Measurements from ENCODE around the gene PPP6R2. TPM values are rescaled to one million over a fixed set of nuclear protein-coding genes. Genes with fewer than 3 reads are reported as not detected.
"Not testable (repeated sequence)": the region's sequence is repeated elsewhere in the genome, so short reads cannot be mapped to it uniquely, and the experiment has no call there.

The PPP6R2 gene
- total RNA-seq, 2 experiments from 2014 or later: 33.7 to 34.7 TPM

DNA sequence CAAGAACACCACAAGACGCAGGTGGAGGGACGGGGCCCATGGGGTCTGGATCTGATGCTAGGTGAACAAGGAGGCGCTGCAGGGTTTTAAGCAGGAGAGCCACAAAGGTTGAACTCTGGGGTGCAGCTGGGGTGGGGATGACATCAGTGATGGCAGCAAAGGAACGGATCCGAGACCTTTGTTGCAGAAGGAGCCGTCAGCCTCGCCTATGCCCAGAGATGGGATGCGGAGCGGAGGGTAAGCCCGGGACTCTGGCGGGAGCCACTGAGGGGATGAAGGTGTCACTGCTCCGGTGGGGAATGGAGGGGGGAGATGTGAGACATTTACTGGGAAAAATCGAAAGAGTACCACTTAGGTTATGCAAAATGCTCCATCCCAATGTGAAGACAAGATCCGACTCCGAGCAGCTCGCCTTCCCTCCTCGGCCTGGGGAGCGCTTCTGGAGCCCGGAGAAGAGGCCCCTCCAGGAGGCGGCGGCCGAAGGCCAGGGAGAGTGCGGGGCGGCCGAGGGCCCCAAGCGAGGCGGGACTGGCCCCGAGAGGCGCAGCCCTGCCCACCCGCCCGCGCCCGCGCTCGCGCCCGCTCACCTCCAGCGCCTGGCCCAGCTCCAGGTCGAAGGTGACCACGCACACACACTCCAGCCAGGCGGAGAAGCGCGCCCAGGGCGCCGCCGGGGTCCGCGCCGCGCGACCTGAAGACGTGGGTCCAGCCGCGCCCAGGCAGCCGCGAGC, 16.7 kb upstream of the PPP6R2 start:
- Mint-ChIP-seq H3K4me1 (ENCODE audit: low read depth) (peaks cover 12% of the 10 kb centered on the region), H3K27me3 (ENCODE audit: low read depth) (no peaks in the 10 kb centered on the region), H3K4me3 (peak overlapping the region; percentile 70), H3K27ac (no peak overlapping the region), H3K36me3 (ENCODE audit: low read depth) (no peaks in the 10 kb centered on the region), H3K9me3 (no peaks in the 10 kb centered on the region)
- no peak for DNase-seq
- CTCF ChIA-PET: interaction anchor here (0.7 to 5.3 kb wide), 4 partner anchors 50 to 84 kb away, joined by 3 to 31 read pairs (median 8); partner anchors contain the start of gene HDAC10
- intact Hi-C loops (cut with micrococcal nuclease): loop anchor here (2.0 kb wide), 1 partner anchor 74 kb away; no protein-coding TSS in a partner anchor

DNA sequence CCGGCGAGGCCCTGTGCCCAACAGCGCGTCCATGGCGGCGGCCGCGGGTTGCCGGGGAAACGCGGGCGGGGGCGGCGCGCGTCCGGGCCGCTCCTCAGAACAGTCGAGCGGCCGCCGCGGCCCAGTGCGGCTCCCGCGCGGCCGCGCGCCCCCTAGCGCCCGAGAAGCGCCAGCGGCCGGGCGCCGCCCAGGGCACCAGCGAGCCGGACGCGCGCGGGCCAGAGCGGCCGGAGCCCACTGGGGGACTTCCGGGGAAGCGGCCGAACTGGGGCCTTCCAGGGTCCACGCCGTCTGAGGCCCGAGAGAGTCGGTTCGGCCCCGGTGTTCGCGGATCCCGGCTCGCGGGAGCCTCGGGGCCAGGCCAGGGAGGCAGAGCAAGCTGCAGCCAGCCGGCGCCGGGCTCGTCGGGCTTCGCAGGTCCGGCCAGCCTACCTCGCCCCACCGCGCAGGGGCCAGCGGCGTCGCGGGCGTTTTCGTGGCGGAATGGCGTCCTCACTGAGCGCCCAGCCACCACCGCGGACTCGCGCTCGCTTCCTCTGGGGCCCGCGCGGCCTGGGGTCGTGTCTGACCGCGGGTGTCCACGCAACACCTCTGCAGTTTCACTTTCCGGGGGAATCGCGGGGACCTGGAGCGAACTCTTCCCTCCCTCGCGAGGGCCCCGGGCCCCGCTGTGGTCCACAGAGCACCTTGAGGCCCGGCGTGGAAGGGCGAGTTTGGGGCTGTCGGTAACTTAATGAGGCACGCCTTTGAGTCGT, 16.0 kb upstream of the PPP6R2 start, which contains the start of gene DENND6B:
Gene DENND6B, minus strand, starts transcription at position 57 of the 755 bp plus-strand sequence. Its CDS starts 24 bp downstream, at position 33.
- peak; percentile 61 for DNase-seq
- H3K4me1 Mint-ChIP-seq (ENCODE audit: low read depth): peaks cover 12% of the 10 kb centered on the region
- no peak within 1 kb of the TSS for H3K27ac Mint-ChIP-seq
- intact Hi-C loops (cut with micrococcal nuclease): loop anchor here (1.0 to 2.0 kb wide), 3 partner anchors 15 to 74 kb away; no protein-coding TSS in a partner anchor
- H3K9me3 Mint-ChIP-seq: no peaks in the 10 kb centered on the region
- CTCF ChIA-PET: interaction anchor here (0.6 to 5.3 kb wide), 10 partner anchors 13 to 157 kb away, joined by 3 to 31 read pairs (median 4); partner anchors contain the start of gene HDAC10
- no peaks in the 10 kb centered on the region for H3K36me3 Mint-ChIP-seq (ENCODE audit: low read depth)
- no peaks in the 10 kb centered on the region for H3K27me3 Mint-ChIP-seq (ENCODE audit: low read depth)
- H3K4me3 Mint-ChIP-seq: peak within 1 kb of the TSS; percentile 72

DNA sequence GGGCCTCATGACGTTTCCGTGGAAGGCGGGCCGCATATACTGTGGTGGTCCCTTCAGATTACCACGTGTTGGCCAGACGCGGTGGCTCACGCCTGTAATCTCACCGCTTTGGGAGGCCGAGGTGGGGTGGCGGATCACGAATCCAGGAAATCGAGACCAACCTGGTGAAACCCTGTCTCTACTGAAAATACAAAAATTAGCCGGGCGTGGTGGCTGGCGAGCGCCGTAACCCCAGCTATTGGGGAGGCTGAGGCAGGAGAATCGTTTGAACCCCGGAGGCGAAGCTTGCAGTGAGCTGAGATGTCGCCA, 15.5 kb upstream of the PPP6R2 start:
- Mint-ChIP-seq H3K4me3 (peak overlapping the region; percentile 72), H3K27me3 (ENCODE audit: low read depth) (no peaks in the 10 kb centered on the region), H3K9me3 (no peaks in the 10 kb centered on the region), H3K27ac (no peak overlapping the region), H3K36me3 (ENCODE audit: low read depth) (no peaks in the 10 kb centered on the region), H3K4me1 (ENCODE audit: low read depth) (peaks cover 12% of the 10 kb centered on the region)
- intact Hi-C loops (cut with micrococcal nuclease): loop anchor here (1.0 to 2.0 kb wide), 3 partner anchors 15 to 75 kb away; no protein-coding TSS in a partner anchor
- CTCF ChIA-PET: interaction anchor here (0.6 to 5.3 kb wide), 9 partner anchors 13 to 156 kb away, joined by 3 to 31 read pairs (median 4); partner anchors contain the start of genes HDAC10 and PLXNB2
- no peak for DNase-seq

DNA sequence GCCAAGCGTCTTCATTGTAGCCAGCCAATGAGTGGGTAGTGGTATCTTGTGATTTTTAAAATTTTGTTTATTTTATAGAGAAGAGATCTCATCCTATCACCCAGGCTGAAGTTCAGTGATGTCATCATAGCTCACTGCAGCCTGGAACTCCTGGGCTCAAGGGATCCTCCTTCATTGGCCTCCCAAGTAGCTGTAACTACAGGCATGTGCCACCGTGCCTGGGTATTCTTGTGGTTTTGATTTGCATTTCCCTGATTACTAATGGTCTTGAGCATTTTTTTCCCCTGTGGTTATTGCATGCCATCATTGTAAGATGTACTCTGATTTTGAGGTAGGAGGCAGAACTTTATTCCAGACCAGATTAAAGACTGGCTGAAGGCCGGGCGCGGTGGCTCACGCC, 13.9 kb upstream of the PPP6R2 start:
- Mint-ChIP-seq H3K4me3 (no peak overlapping the region), H3K27ac (no peak overlapping the region), H3K4me1 (ENCODE audit: low read depth) (peaks cover 12% of the 10 kb centered on the region), H3K27me3 (ENCODE audit: low read depth) (no peaks in the 10 kb centered on the region), H3K36me3 (ENCODE audit: low read depth) (no peaks in the 10 kb centered on the region), H3K9me3 (no peaks in the 10 kb centered on the region)
- CTCF ChIA-PET: interaction anchor here (0.6 to 5.3 kb wide), 8 partner anchors 12 to 231 kb away, joined by 3 to 31 read pairs (median 4); partner anchors contain the start of gene HDAC10
- intact Hi-C loops (cut with micrococcal nuclease): no loop called here
- DNase-seq: no peak

- H3K27me3 Mint-ChIP-seq (ENCODE audit: low read depth); H3K27ac Mint-ChIP-seq; H3K4me3 Mint-ChIP-seq; DNase-seq; H3K36me3 Mint-ChIP-seq (ENCODE audit: low read depth); intact Hi-C loops (cut with micrococcal nuclease); H3K4me1 Mint-ChIP-seq (ENCODE audit: low read depth); H3K9me3 Mint-ChIP-seq: not testable (repeated sequence)
- CTCF ChIA-PET: interaction anchor here (0.6 to 1.4 kb wide), 2 partner anchors 58 to 99 kb away, joined by 3 to 6 read pairs; no protein-coding TSS in a partner anchor
Measured at GRCh38 chr22:50334433-50334832, 8.7 kb upstream of the PPP6R2 start.

DNA sequence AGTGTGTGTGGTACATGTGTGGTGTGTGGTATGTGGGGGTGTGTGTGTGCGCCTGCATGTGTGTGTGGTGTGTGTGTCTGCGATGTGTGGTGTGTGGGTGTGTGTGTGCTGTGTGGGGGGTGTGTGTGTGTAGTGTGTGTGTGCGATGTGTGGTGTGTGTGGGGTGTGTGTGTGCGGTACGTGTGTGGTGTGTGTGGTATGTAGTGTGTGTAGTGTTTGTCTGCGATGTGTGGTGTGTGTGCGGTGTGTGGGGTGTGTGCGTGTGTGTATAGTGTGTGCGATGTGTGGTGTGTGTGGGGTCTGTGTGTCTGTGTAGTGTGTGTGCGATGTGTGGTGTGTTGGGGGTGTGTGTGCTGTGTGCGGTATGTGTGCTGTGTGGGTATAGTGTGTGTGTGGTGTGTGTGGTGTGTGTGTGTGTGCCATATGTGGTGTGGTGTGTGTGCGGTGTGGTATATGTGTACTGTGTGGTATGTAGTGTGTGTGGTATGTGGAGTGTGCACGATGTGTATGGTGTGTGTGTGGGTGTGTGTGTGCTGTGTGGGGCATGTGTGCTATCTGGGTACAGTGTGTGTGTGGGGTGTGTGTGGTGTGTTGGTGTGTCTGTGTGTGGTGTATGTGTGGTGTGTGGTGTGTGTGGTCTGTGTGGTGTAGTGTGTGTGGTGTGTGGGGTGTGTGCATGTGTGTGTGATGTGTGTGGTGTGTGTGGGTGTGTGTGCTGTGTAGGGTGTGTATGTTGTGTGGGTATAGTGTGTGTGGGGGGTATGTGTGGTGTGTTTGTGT, 5.7 kb upstream of the PPP6R2 start:
- no peaks in the 10 kb centered on the region for H3K27me3 Mint-ChIP-seq (ENCODE audit: low read depth)
- no peaks in the 10 kb centered on the region for H3K36me3 Mint-ChIP-seq (ENCODE audit: low read depth)
- H3K4me1 Mint-ChIP-seq (ENCODE audit: low read depth): peaks cover 8% of the 10 kb centered on the region
- DNase-seq: no peak
- intact Hi-C loops (cut with micrococcal nuclease): no loop called here
- no peaks in the 10 kb centered on the region for H3K9me3 Mint-ChIP-seq
- no peak overlapping the region for H3K27ac Mint-ChIP-seq
- H3K4me3 Mint-ChIP-seq: no peak overlapping the region
- CTCF ChIA-PET: no interaction called here

DNA sequence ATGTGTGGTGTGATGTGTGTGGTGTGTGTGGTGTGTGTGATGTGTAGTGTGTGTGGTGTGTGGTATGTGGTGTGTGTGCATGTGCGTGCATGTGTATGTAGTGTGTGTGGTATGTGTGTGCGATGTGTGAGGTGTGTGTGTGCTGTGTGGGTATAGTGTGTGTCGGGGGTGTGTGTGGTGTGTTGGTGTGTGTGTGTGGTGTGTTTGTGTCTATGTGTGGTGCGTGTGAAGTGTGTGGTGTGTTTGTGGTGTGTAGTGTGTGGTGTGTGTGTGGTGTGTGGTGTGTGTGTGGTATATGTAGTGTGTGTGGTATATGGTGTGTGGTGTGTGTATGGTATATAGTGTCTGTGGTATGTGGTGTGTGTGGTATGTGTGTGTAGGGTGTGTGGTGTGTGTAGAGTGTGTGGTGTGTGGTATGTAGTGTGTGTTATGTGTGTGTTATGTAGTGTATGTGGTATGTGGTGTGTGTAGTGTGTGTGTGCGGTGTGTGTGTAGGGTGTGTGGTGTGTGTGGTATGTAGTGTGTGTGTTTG, 5.0 kb upstream of the PPP6R2 start:
- peaks cover 8% of the 10 kb centered on the region for H3K4me1 Mint-ChIP-seq (ENCODE audit: low read depth)

GRCh38 chr22:50338860-50339462, 4.2 kb upstream of the PPP6R2 start:
- no peaks in the 10 kb centered on the region for H3K9me3 Mint-ChIP-seq

More for the DNA sequence above, 5.0 kb upstream of the PPP6R2 start:
- H3K9me3 Mint-ChIP-seq: no peaks in the 10 kb centered on the region
- H3K27me3 Mint-ChIP-seq (ENCODE audit: low read depth): no peaks in the 10 kb centered on the region
- H3K4me3 Mint-ChIP-seq: no peak overlapping the region
- no peak for DNase-seq
- H3K27ac Mint-ChIP-seq: no peak overlapping the region
- no peaks in the 10 kb centered on the region for H3K36me3 Mint-ChIP-seq (ENCODE audit: low read depth)
- intact Hi-C loops (cut with micrococcal nuclease): no loop called here
- CTCF ChIA-PET: no interaction called here

DNA sequence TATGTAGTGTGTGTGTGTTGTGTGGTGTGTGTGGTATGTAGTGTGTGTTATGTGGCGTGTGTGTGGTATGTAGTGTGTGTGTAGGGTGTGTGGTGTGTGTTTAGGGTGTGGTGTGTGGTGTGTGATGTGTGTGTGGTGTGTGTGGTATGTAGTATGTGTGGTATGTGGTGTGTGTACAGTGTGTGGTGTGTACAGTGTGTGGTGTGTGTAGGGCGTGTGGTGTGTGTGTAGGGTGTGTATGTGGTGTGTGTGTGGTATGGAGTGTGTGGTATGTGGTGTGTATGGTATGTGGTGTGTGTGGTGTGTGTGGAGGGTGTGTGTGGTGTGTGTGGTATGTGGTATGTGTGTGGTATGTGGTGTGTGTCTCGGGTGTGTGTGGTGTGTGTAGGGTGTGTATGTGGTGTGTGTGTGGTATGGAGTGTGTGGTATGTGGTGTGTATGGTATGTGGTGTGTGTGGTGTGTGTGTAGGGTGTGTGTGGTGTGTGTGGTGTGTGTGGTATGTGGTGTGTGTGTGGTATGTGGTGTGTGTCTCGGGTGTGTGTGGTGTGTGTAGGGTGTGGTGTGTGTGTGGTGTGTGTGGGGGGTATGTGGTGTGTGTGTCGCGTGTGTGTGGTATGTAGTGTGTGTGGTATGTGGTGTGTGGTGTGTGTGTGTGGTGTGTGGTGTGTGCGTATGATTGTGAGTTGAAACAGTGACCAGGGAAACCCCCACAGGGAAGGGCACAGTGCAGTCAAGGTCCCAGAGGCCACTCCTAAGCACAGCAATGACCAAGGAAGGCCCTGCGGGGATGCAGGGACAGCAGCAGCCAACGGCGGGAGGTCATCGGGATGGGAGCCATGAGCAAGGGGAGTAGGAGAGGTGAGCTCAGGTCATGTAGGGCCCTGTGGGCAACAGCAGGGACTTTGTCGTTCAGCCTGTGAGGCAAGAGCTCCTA, 2.9 kb upstream of the PPP6R2 start:
- Mint-ChIP-seq H3K27ac (no peak overlapping the region), H3K36me3 (ENCODE audit: low read depth) (no peaks in the 10 kb centered on the region), H3K4me1 (ENCODE audit: low read depth) (peaks cover 8% of the 10 kb centered on the region), H3K27me3 (ENCODE audit: low read depth) (no peaks in the 10 kb centered on the region), H3K9me3 (no peaks in the 10 kb centered on the region), H3K4me3 (no peak overlapping the region)
- intact Hi-C loops (cut with micrococcal nuclease): no loop called here
- no peak for DNase-seq
- CTCF ChIA-PET: interaction anchor here (0.9 to 2.3 kb wide), 8 partner anchors 10 to 351 kb away, joined by 3 to 25 read pairs (median 7); partner anchors contain the start of gene HDAC10

More at GRCh38 chr22:50338860-50339462, 4.2 kb upstream of the PPP6R2 start:
- Mint-ChIP-seq H3K4me1 (ENCODE audit: low read depth) (peaks cover 8% of the 10 kb centered on the region), H3K27ac (no peak overlapping the region), H3K4me3 (no peak overlapping the region), H3K27me3 (ENCODE audit: low read depth) (no peaks in the 10 kb centered on the region), H3K36me3 (ENCODE audit: low read depth) (no peaks in the 10 kb centered on the region)
- intact Hi-C loops (cut with micrococcal nuclease): no loop called here
- no peak for DNase-seq
- CTCF ChIA-PET: no interaction called here

DNA sequence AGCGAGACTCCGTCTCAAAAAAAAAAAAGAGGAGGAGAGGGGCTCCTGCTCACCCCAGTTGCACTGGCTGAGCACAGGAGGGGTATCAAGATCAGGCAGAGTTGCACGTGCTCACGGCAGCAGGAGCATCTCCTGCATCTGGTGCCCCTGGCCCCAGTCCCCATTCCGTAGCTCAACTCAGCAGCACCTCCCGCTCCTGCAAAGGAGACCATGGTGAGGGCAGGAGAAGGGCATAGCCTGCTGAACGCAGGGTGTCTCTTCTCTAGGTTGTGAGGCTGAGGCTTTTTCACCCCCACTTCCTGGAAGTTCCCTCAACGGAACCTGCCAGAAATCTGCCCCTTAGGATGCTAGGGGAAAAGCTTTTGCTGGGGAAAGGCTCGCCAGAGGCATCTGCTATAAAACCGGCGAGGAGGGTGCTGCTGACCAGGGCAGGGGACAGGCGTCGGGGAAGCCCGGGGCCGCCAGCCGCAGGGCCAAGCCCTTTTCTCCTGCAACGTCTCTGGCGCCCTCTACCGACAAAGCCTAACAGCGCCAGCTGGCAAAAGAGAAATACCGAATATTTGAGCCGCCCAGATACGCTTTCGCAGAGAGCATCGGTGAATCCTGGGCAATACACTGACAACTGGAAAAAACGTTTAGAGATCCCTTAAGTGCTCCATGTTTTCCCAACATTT, 1.0 kb upstream of the PPP6R2 start:
- CTCF ChIA-PET: interaction anchor here (0.6 to 2.3 kb wide), 22 partner anchors 9 to 350 kb away, joined by 3 to 25 read pairs (median 3); partner anchors contain the start of genes HDAC10 and SCO2
- intact Hi-C loops (cut with micrococcal nuclease): loop anchor here (1.0 to 2.0 kb wide), 6 partner anchors 15 to 279 kb away; partner anchors contain the start of genes DENND6B and NCAPH2
- Mint-ChIP-seq H3K27ac (peak overlapping the region; percentile 82), H3K4me3 (peak overlapping the region; percentile 71), H3K4me1 (ENCODE audit: low read depth) (peaks cover 8% of the 10 kb centered on the region), H3K9me3 (no peaks in the 10 kb centered on the region), H3K27me3 (ENCODE audit: low read depth) (no peaks in the 10 kb centered on the region), H3K36me3 (ENCODE audit: low read depth) (no peaks in the 10 kb centered on the region)
- DNase-seq: peak; percentile 94

All from activated naive CD4-positive, alpha-beta T cell treated with anti-CD3 and anti-CD28 coated beads for 36 hours (primary cell).